IMR-90 (cell line): Measurements from ENCODE around the gene COL11A2. TPM values are rescaled to one million over a fixed set of nuclear protein-coding genes. Genes with fewer than 3 reads are reported as not detected.

Source experiments
- ATAC-seq: fragments of 200-7000 bp; cut with Tn5 transposase; 2 replicates; pipeline ENCODE4 v1.9.1; 2020; ENCODE audit warnings: low read depth, mild to moderate bottlenecking, moderate library complexity
- BruUV-seq: library from RNA; stranded (reverse); fragments of 400-500 nt; replicated peaks from 2 replicates; lab custom pipeline; 2021; lab: Mats Ljungman, UMichigan
- CTCF ChIA-PET: fragments of 300-600 bp; formaldehyde crosslinking; extraction: SDS; loops from one replicate; lab custom pipeline; 2021; ENCODE audit warnings: antibody characterized with exemption; lab: Yijun Ruan, JAX
- POLR2A ChIA-PET: fragments of 300-600 bp; sonication (Branson Sonifier 250); formaldehyde crosslinking; loops from one replicate; lab custom pipeline; 2022; ENCODE audit warnings: antibody characterized with exemption; ENCODE audit not compliant: unreplicated experiment; lab: Charles Lee
- DNase-seq: peaks from one replicate; pipeline ENCODE4 v3.0.0; 2013
- H2AFZ ChIP-seq: replicated peaks from 2 replicates; pipeline ENCODE3; 2013; ENCODE audit warnings: low read length, mild to moderate bottlenecking; ENCODE audit not compliant: poor library complexity
- H2AK5ac ChIP-seq: 2 replicates; pipeline ENCODE4 v1.6.1; 2013; ENCODE audit warnings: low read depth, low read length, inconsistent platforms
- H2AK9ac ChIP-seq: replicated peaks from 2 replicates; pipeline ENCODE3; 2013; ENCODE audit warnings: mild to moderate bottlenecking, low read depth, low read length, moderate library complexity; ENCODE audit not compliant: poor library complexity
- H2BK120ac ChIP-seq: 2 replicates; pipeline ENCODE4 v1.6.1; 2013; ENCODE audit warnings: low read depth, low read length, inconsistent platforms
- H2BK15ac ChIP-seq: 3 replicates; pipeline ENCODE4 v1.6.1; 2013; ENCODE audit warnings: low read depth, low read length, inconsistent platforms
- H2BK20ac ChIP-seq: 2 replicates; pipeline ENCODE4 v1.6.1; 2013; ENCODE audit warnings: low read depth, mild to moderate bottlenecking, inconsistent platforms, low read length, moderate library complexity
- H2BK5ac ChIP-seq: 2 replicates; pipeline ENCODE4 v1.6.1; 2013; ENCODE audit warnings: mild to moderate bottlenecking, low read depth, low read length, inconsistent platforms; ENCODE audit not compliant: poor library complexity, severe bottlenecking
- H3K14ac ChIP-seq: replicated peaks from 2 replicates; pipeline ENCODE4 v1.6.1; 2013; ENCODE audit warnings: low read depth, low read length, inconsistent platforms
- H3K18ac ChIP-seq: 2 replicates; pipeline ENCODE4 v1.6.1; 2013; ENCODE audit warnings: low read depth, low read length, control low read depth
- H3K23ac ChIP-seq: 2 replicates; pipeline ENCODE4 v1.6.1; 2013; ENCODE audit warnings: low read depth, low read length, inconsistent platforms
- H3K27ac ChIP-seq: 2 replicates; pipeline ENCODE4 v1.5.1; 2013; ENCODE audit warnings: mild to moderate bottlenecking, control low read depth, low read length; ENCODE audit not compliant: insufficient read depth
- H3K27me3 ChIP-seq: 2 replicates; pipeline ENCODE4 v1.6.1; 2013; ENCODE audit warnings: low read length; ENCODE audit not compliant: control insufficient read depth, insufficient read depth
- H3K36me3 ChIP-seq: 2 replicates; pipeline ENCODE4 v1.6.1; 2013; ENCODE audit warnings: low read length, mixed read lengths; ENCODE audit not compliant: control insufficient read depth, insufficient read depth
- H3K4ac ChIP-seq: 2 replicates; pipeline ENCODE4 v1.6.1; 2013; ENCODE audit warnings: low read depth, low read length, inconsistent platforms
- H3K4me1 ChIP-seq: 2 replicates; pipeline ENCODE4 v1.6.1; 2013; ENCODE audit warnings: low read length, mixed read lengths; ENCODE audit not compliant: control insufficient read depth, insufficient read depth
- H3K4me2 ChIP-seq: 2 replicates; pipeline ENCODE4 v1.6.1; 2013; ENCODE audit warnings: low read depth, mild to moderate bottlenecking, control low read depth, low read length, moderate library complexity
- H3K4me3 ChIP-seq: 2 replicates; pipeline ENCODE4 v1.5.1; 2013; ENCODE audit warnings: low read depth, mild to moderate bottlenecking, control low read depth, low read length, moderate library complexity; ENCODE audit not compliant: insufficient read depth
- H3K56ac ChIP-seq: 2 replicates; pipeline ENCODE4 v1.6.1; 2013; ENCODE audit warnings: low read length, inconsistent platforms; ENCODE audit not compliant: insufficient read depth; ENCODE audit errors: extremely low read depth
- H3K79me1 ChIP-seq, 2 experiments: 2 replicates each; pipeline ENCODE4 v1.6.1; 2013; ENCODE audit warnings: low read length in 2 of 2, inconsistent platforms in 1 of 2, low read depth in 1 of 2
- H3K9ac ChIP-seq: 2 replicates; pipeline ENCODE4 v1.6.1; 2013; ENCODE audit warnings: low read depth, low read length, control low read depth
- H3K9me1 ChIP-seq: 2 replicates; pipeline ENCODE4 v1.6.1; 2013; ENCODE audit warnings: low read length, inconsistent platforms; ENCODE audit not compliant: insufficient read depth
- H3K9me3 ChIP-seq: 2 replicates; pipeline ENCODE4 v1.6.1; 2013; ENCODE audit warnings: low read length; ENCODE audit not compliant: control insufficient read depth, insufficient read depth
- H4K20me1 ChIP-seq: 2 replicates; pipeline ENCODE4 v1.6.1; 2013; ENCODE audit warnings: low read length, inconsistent platforms; ENCODE audit not compliant: insufficient read depth
- H4K5ac ChIP-seq: 2 replicates; pipeline ENCODE4 v1.6.1; 2013; ENCODE audit warnings: mild to moderate bottlenecking, low read depth, low read length, control low read depth
- H4K8ac ChIP-seq, 2 experiments: 2 replicates each; pipeline ENCODE4 v1.6.1; 2013; ENCODE audit warnings: low read depth in 2 of 2, low read length in 2 of 2, control low read depth in 1 of 2, inconsistent platforms in 1 of 2
- H4K91ac ChIP-seq: 2 replicates; pipeline ENCODE4 v1.6.1; 2013; ENCODE audit warnings: low read depth, low read length, inconsistent platforms; ENCODE audit not compliant: insufficient read depth
- WGBS, 2 experiments: methylation state at CpG; one replicate each; pipeline versions ENCODE4 v1.1.5 to v1.1.7; 2013; ENCODE audit warnings: missing lambda C conversion rate in 2 of 2; ENCODE audit not compliant: insufficient read length in 1 of 2; ENCODE audit errors: extremely low coverage in 2 of 2; 5-methylcytosine and 5-hydroxymethylcytosine counted together
- dilution Hi-C: fragments of 300-500 bp; cut with HindIII; formaldehyde crosslinking; loops from one replicate; pipeline ENCODE4 v1.14.3; 2018; ENCODE audit warnings: low sequenced_read_pairs; ENCODE audit not compliant: unreplicated experiment
- in situ Hi-C: fragments of 300-500 bp; cut with MboI; formaldehyde crosslinking; loops from 3 replicates; pipeline ENCODE4 v1.14.3; 2019; ENCODE audit warnings: low sequenced_read_pairs, inconsistent platforms, mixed read lengths
- intact Hi-C: fragments of 100-400 bp; cut with micrococcal nuclease; formaldehyde crosslinking; loops from 2 replicates; pipeline ENCODE4 v1.10.0; 2022
- polyA plus RNA-seq, 3 experiments: library from polyadenylated mRNA; depleted of rRNA; stranded (reverse); fragments of >200 nt; gene quantifications; 2 replicates each; pipeline ENCODE4 v1.2.3, GENCODE V29; 2012; ENCODE audit warnings: low replicate concordance in 1 of 3
- total RNA-seq: library from RNA; depleted of rRNA; stranded (reverse); fragments of >200 nt; gene quantifications from 2 replicates; pipeline ENCODE4 v1.2.3, GENCODE V29; 2012
- TF ChIP-seq, protein P1 (sequence below): fragments of 150-350 bp; IDR thresholded peaks from 2 replicates; pipeline ENCODE4 v1.6.1; 2016; ENCODE audit warnings: low read depth, mild to moderate bottlenecking, low read length, moderate library complexity, borderline replicate concordance

Gene COL11A2
- total and polyA plus RNA-seq, 2 of the 4 experiments (the other 2 are of a cell fraction): under 0.01 to 0.38 TPM

- H3K9me3 ChIP-seq: no peaks in the 10 kb centered on the region
- intact Hi-C loops: no loop called here
- peaks cover 5% of the 10 kb centered on the region; the same call in 1 of the 2 replicates for H3K9me1 ChIP-seq
- no peak overlapping the region for H4K8ac ChIP-seq
- no peak overlapping the region for H3K27ac ChIP-seq
- H4K5ac ChIP-seq: no peak overlapping the region
- in situ Hi-C loops: loop anchor here (10.0 kb wide), 1 partner anchor 151 kb away; no protein-coding TSS in a partner anchor
- H3K4me3 ChIP-seq: no peak overlapping the region
- BruUV-seq: no TSS peak
- WGBS, 2 experiments: 88% methylated on average over 8 of the region's 17 CpGs; no CpG with 5 or more reads in 1 of the 2 experiments
- no peak for ATAC-seq
- no peak overlapping the region for H2AK9ac ChIP-seq
- no peak overlapping the region for H2BK20ac ChIP-seq
- no peaks in the 10 kb centered on the region for H3K79me1 ChIP-seq
- no peak overlapping the region for H3K56ac ChIP-seq
- H2BK120ac ChIP-seq: no peak overlapping the region
- no peak overlapping the region for H2AK5ac ChIP-seq
- no peak overlapping the region for H2BK15ac ChIP-seq
- ChIA-PET CTCF (no interaction called here), POLR2A (no interaction called here)
- dilution Hi-C loops: no loop called here
- no peak overlapping the region for H2AFZ ChIP-seq
- no peaks in the 10 kb centered on the region for H3K36me3 ChIP-seq
- no peak overlapping the region for H3K23ac ChIP-seq
- no peaks in the 10 kb centered on the region for H4K20me1 ChIP-seq
- H3K9ac ChIP-seq: no peak overlapping the region
- H3K4ac ChIP-seq: no peak overlapping the region
- H2BK5ac ChIP-seq: no peak overlapping the region
- TF ChIP-seq, protein P1, sequence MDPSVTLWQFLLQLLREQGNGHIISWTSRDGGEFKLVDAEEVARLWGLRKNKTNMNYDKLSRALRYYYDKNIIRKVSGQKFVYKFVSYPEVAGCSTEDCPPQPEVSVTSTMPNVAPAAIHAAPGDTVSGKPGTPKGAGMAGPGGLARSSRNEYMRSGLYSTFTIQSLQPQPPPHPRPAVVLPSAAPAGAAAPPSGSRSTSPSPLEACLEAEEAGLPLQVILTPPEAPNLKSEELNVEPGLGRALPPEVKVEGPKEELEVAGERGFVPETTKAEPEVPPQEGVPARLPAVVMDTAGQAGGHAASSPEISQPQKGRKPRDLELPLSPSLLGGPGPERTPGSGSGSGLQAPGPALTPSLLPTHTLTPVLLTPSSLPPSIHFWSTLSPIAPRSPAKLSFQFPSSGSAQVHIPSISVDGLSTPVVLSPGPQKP: no peak
- no peak overlapping the region for H4K91ac ChIP-seq
- peaks cover 7% of the 10 kb centered on the region for H3K27me3 ChIP-seq
- H3K4me1 ChIP-seq: peaks cover 9% of the 10 kb centered on the region
- no peak overlapping the region for H3K18ac ChIP-seq
- no peak overlapping the region for H3K4me2 ChIP-seq
- no peak for DNase-seq
- H3K14ac ChIP-seq: no peak overlapping the region
Observed at GRCh38 chr6:33165581-33166258, 26.5 kb downstream of the COL11A2 start.
